ENCODE data around the gene RAMP2. TPM values are rescaled to one million over a fixed set of nuclear protein-coding genes. Genes with fewer than 3 reads are reported as not detected.
"Not testable (repeated sequence)": the region's sequence is repeated elsewhere in the genome, so short reads cannot be mapped to it uniquely, and the experiment has no call there.

RAMP2 gene
- total RNA-seq, 1 donor from 2014 or later, result 13.1 TPM

- not testable (repeated sequence) for DNase-seq
Measured at GRCh38 chr17:42769964-42770363, 8.9 kb downstream of the RAMP2 start.

DNA sequence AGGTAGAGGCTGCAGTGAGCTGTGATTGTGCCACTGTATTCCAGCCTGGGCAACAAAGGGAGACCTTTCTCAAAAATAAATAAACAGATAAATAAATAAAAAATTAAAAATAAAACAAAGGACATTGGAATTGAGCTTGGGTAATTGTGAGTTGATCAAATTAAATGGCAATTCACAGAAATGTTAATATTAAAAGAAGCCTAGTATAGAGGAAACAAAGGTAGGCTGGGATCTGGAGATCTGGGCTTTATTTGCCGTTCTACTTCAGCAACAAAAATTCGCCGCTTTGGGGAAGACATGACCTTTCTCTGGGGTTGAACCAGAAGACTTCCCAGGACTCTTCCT lies 11.9 kb downstream of the RAMP2 start:
- no peak for DNase-seq

DNA sequence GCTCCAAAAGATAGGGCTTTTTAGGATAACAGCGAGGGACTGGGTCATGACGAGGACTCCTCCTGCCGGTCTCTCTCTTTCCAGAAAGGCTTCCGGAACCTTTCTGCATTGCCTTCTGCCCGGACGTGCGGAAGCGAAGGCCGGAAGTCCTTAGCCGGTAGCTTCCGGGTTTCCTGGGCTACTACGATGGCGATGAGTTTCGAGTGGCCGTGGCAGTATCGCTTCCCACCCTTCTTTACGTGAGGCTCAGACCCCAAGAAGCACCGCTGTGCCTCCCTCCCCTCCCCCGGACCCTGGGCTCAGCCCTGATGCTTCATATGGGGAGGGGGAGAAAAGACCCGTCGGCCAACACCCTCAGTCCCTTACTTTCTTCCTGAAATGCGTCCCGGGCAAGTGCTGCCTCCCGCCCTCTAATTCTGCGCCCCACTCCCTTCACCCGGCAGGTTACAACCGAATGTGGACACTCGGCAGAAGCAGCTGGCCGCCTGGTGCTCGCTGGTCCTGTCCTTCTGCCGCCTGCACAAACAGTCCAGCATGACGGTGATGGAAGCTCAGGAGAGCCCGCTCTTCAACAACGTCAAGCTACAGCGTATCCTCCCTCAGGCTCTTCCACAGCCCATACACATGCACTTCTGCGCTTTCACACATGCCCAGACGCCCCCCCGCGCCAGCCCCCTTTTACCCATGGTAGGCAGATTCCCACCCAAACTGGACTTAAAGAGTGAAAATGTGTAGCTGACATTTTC lies 12.4 kb downstream of the RAMP2 start, which contains the start of gene VPS25:
VPS25 (plus strand) TSS at position 160 of the 746 bp plus-strand sequence; CDS start at position 187, 27 bp downstream.
- DNase-seq, result peak; percentile 70

GRCh38 chr17:42774066-42774745 lies 13.2 kb downstream of the RAMP2 start:
- peak; percentile 64 for DNase-seq

DNA sequence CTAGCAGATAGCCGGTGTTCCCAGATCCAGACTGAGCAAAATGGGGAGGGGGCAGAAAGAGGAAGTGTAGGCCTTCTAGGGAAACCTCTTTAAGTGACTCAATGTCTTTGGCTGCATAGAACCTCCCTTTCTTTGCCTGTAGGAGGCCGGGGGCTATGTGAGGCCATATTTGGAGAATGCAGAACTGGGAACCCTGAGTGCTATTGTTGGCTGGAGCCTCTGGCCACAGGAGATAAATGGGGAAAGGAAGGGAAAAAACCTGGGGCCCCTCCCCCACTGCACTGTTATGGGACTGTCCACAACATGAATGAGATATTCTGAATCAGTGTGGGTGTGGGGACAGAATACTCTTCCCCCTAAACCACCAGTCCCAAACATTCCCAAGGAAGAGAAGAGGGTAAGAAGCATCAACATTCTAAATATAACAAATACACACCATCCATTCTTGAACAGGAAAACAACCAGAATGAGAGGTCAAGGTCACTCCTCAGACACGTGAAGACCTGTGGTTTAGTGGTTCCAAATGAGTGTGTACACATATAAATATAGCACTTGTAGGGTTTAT lies 14.6 kb downstream of the RAMP2 start:
- peak; percentile 66 for DNase-seq

DNA sequence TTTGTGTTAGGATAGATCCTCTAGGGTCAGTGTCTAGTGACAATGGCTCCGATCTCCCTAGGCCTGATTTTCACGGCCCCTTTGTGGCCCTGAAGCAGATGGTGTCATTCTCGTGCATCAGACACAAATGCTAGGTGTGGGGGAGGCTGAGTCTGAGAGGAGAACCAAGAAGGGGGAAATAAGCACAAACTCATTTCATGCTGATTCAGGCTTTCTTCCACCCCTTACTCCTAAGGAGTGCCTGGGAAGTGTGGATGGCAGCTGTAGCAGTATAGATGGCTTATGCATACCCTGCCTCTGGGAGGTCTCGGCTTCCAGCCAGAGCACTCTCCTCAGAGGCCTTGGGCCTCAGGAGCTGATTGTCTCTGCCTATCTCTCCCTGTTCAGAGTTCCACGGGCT lies 17.5 kb downstream of the RAMP2 start:
- DNase-seq, result no peak

- no peak for DNase-seq
Measured at GRCh38 chr17:42779304-42779935, 18.4 kb downstream of the RAMP2 start.

DNA sequence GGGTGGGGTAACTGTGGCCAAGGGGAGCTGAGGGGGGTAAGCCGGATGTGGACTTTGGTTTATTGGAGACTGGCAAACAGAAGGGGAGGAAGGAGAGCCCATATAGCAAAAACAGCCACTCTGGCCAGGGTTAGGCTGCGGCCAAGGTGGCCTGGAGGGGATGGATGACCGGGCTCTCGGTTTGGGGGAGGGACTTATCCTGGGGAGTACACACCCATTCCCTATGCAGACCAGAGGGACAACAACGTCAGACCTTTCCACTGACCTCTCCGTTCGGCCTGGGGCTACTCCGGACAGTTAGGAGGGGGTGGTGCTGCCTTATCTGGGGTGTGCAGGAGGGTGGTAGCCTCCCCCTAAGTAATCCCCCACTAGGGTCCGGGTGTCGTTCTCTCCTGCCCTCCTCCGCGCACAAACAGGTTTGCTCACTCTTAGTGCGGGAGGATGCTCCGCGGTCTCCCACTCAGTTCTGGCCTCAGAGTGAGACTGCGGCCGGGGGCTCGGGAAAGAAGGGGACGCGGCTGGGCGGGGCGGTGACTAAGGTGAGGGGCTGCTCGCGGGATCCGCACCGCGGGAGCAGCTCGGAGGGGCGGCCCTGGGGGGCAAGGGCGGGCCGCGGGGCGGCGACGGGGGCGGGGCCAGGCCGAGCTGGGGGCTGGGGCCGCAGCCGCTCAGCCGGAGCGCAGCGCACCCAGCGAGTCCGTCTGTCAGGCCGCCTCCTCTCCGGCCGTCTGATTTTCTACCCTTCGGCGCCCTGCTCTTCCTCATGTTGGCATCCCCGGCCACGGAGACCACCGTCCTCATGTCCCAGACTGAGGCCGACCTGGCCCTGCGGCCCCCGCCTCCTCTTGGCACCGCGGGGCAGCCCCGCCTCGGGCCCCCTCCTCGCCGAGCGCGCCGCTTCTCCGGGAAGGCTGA lies 19.2 kb downstream of the RAMP2 start, which contains the start of gene WNK4:
WNK4 (plus strand) TSS at position 675 of the 915 bp plus-strand sequence; CDS start at position 764, 89 bp downstream.
- peak; percentile 59 for DNase-seq

DNA sequence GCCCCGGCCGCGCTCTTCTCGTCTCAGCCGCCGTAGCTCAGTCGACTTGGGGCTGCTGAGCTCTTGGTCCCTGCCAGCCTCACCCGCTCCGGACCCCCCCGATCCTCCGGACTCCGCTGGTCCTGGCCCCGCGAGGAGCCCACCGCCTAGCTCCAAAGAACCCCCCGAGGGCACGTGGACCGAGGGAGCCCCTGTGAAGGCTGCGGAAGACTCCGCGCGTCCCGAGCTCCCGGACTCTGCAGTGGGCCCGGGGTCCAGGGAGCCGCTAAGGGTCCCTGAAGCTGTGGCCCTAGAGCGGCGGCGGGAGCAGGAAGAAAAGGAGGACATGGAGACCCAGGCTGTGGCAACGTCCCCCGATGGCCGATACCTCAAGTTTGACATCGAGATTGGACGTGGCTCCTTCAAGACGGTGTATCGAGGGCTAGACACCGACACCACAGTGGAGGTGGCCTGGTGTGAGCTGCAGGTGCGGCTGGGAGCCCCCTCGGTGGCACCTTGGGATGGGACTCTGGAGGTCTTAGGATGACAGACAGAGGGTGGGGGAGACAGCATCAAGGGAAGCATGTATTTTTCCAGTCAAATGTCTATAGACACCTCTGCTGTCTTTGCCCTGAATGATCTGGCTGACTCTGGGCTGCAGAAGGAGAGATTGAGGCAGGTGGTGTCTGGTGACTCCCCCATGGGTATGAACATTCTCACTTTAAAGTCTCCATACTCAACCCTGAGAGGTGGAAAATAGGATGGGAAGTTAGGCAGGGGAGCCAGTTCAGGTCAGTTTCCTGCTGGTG lies 20.0 kb downstream of the RAMP2 start:
- peak; percentile 39 for DNase-seq

DNA sequence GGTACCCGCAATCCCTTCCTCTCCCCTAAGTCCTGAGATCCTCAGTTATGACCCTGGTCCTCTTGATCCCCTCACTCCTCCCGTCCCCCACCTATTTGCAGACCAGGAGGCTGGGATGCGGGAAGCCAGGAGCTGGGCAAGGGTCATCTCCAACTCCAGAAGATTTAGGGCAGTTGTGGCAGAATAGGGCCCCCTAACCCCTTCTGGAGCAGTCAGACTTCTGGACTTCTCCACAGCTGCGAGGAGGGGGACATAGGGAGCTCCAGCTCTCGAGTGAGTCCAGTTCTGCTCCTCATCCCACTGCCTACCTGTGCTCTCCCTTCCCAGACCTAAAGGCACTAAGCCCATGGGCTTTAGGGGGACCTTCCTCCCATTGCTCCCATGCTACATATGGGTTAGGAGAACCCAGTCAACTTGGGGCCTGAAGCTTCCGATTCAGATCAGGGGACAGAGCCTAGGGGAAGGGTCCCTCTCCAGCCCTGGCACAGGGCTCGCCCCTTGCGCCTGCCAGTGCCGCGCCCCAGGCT lies 20.7 kb downstream of the RAMP2 start:
- DNase-seq, result peak; percentile 5

- DNase-seq, result peak; percentile 13
Measured at GRCh38 chr17:42782166-42783061, 21.4 kb downstream of the RAMP2 start.

- DNase-seq, result peak; percentile 69
Measured at GRCh38 chr17:42783062-42783790, 22.2 kb downstream of the RAMP2 start.

GRCh38 chr17:42783791-42784138 lies 22.7 kb downstream of the RAMP2 start:
- peak; percentile 11 for DNase-seq

DNA sequence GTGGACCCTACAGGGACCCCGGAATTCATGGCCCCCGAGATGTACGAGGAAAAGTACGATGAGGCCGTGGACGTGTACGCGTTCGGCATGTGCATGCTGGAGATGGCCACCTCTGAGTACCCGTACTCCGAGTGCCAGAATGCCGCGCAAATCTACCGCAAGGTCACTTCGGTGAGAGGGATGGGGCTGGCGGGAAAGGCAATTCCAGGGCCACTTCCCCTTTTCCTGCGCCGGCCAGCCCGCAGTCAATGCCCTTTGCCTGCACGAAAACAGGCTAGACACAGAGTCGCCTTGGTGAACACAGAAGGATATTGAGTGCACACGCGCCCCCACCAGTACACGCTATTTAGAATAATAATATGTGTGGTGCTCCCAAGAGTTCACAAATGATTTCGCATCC lies 23.4 kb downstream of the RAMP2 start:
- peak; percentile 31 for DNase-seq

DNA sequence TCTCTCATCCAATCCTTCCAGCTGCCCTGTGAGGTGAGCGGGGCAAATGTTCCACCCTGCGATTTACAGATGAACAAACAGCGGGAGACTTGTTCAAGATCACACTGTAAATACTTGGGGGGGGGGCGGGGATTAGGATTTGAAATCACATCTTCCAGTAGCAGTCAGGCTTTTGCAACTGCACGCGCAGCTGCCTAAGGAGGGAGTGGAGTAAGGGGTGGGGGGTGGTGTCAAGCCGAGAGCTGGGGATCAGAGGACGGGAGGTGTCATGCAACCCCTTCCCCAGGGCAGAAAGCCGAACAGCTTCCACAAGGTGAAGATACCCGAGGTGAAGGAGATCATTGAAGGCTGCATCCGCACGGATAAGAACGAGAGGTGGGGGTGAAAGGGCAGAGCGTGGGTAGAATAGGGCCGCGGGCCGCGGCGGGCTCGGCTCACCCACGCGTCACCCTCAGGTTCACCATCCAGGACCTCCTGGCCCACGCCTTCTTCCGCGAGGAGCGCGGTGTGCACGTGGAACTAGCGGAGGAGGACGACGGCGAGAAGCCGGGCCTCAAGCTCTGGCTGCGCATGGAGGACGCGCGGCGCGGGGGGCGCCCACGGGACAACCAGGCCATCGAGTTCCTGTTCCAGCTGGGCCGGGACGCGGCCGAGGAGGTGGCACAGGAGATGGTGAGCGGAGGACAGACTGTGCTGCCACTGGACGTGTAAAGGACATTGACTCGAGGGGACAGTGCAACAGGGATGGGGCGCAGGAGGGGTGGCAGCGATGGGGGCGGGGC lies 24.0 kb downstream of the RAMP2 start:
- no peak for DNase-seq

DNA sequence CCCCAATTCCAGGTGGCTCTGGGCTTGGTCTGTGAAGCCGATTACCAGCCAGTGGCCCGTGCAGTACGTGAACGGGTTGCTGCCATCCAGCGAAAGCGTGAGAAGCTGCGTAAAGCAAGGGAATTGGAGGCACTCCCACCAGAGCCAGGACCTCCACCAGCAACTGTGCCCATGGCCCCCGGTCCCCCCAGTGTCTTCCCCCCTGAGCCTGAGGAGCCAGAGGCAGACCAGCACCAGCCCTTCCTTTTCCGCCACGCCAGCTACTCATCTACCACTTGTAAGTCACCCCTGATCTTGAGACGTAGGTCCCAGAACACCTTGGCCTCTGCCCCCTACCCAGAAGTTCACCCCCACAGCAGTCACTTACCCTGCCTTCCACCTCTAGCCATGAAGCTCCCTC lies 26.2 kb downstream of the RAMP2 start:
- DNase-seq, result no peak

DNA sequence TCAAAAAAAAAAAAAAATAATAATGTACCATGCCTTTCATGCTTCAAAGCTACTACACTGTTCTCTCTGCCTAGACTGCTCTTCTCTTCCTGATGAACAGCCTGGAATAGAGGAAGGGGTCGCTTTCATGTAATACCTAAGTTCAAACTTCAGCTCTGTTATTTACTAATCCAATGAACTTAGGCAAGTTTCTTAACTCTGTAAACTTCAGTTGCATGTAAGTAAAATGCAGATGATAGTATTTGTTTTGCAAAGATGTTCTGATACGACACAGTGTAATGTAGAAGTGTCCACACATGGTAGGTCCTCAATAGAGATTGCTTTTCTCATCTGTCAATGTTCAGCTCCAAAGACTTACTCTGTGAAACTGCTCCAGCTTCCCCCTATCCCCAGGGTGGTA lies 30.9 kb downstream of the RAMP2 start:
- DNase-seq, result no peak

- no peak for DNase-seq
Measured at GRCh38 chr17:42792545-42792944, 31.5 kb downstream of the RAMP2 start.
